Neural cell (in vitro differentiated cells): Measurements from ENCODE around the gene FHOD1.

Experiments
- EP300 ChIP-seq: fragments of 450-650 bp; conservative IDR thresholded peaks from 2 replicates; pipeline ENCODE4 v1.6.1; 2014; ENCODE audit warnings: antibody characterized with exemption, mild to moderate bottlenecking, moderate library complexity; ENCODE audit not compliant: poor library complexity, severe bottlenecking
- EZH2 ChIP-seq: fragments of 200-600, 300-800 bp; shearing (Covaris generic), sonication (generic); IDR thresholded peaks from 2 replicates; pipeline ENCODE4 v1.6.1; 2014; ENCODE audit warnings: antibody characterized with exemption, low read length, borderline replicate concordance, mild to moderate bottlenecking; ENCODE audit not compliant: insufficient read depth, poor library complexity, severe bottlenecking
- POLR2AphosphoS5 ChIP-seq: IDR thresholded peaks from 2 replicates; pipeline ENCODE4 v1.6.1; 2012
- RAD21 ChIP-seq: fragments of 450-650 bp; conservative IDR thresholded peaks from 2 replicates; pipeline ENCODE4 v1.6.1; 2014; ENCODE audit warnings: antibody characterized with exemption, mild to moderate bottlenecking, moderate library complexity
- TF ChIP-seq, protein P1 (sequence below): IDR thresholded peaks from 2 replicates; pipeline ENCODE4 v1.6.1; 2012; ENCODE audit warnings: borderline replicate concordance
- TF ChIP-seq, protein P2 (sequence below): fragments of 450-650 bp; IDR thresholded peaks from 2 replicates; pipeline ENCODE4 v1.5.1; 2014; ENCODE audit warnings: antibody characterized with exemption, mild to moderate bottlenecking, moderate library complexity; ENCODE audit not compliant: poor library complexity, severe bottlenecking

DNA sequence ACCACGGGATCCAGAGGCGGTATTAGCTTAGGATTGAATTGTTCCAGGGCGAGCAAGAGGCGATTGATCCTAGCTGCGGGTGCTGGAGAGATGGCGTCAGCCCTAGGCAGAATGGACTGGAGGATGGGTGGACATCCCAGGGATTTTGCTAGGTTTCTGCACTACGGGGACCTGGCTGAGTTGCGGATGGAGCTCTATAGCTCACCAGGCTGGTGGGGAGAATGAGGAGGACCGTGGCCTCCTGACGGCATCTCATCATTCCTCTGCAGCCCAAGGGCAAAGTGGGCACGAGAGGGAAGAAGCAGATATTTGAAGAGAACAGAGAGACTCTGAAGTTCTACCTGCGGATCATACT, 19.7 kb downstream of the FHOD1 start:
- TF ChIP-seq EZH2 (no peak), EP300 (no peak), RAD21 (no peak), POLR2AphosphoS5 (no peak)
- TF ChIP-seq, protein P1, sequence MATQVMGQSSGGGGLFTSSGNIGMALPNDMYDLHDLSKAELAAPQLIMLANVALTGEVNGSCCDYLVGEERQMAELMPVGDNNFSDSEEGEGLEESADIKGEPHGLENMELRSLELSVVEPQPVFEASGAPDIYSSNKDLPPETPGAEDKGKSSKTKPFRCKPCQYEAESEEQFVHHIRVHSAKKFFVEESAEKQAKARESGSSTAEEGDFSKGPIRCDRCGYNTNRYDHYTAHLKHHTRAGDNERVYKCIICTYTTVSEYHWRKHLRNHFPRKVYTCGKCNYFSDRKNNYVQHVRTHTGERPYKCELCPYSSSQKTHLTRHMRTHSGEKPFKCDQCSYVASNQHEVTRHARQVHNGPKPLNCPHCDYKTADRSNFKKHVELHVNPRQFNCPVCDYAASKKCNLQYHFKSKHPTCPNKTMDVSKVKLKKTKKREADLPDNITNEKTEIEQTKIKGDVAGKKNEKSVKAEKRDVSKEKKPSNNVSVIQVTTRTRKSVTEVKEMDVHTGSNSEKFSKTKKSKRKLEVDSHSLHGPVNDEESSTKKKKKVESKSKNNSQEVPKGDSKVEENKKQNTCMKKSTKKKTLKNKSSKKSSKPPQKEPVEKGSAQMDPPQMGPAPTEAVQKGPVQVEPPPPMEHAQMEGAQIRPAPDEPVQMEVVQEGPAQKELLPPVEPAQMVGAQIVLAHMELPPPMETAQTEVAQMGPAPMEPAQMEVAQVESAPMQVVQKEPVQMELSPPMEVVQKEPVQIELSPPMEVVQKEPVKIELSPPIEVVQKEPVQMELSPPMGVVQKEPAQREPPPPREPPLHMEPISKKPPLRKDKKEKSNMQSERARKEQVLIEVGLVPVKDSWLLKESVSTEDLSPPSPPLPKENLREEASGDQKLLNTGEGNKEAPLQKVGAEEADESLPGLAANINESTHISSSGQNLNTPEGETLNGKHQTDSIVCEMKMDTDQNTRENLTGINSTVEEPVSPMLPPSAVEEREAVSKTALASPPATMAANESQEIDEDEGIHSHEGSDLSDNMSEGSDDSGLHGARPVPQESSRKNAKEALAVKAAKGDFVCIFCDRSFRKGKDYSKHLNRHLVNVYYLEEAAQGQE, result no peak
- TF ChIP-seq, protein P2, sequence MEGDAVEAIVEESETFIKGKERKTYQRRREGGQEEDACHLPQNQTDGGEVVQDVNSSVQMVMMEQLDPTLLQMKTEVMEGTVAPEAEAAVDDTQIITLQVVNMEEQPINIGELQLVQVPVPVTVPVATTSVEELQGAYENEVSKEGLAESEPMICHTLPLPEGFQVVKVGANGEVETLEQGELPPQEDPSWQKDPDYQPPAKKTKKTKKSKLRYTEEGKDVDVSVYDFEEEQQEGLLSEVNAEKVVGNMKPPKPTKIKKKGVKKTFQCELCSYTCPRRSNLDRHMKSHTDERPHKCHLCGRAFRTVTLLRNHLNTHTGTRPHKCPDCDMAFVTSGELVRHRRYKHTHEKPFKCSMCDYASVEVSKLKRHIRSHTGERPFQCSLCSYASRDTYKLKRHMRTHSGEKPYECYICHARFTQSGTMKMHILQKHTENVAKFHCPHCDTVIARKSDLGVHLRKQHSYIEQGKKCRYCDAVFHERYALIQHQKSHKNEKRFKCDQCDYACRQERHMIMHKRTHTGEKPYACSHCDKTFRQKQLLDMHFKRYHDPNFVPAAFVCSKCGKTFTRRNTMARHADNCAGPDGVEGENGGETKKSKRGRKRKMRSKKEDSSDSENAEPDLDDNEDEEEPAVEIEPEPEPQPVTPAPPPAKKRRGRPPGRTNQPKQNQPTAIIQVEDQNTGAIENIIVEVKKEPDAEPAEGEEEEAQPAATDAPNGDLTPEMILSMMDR, result no peak
